Loucy (cell line): Measurements from ENCODE around the gene ABCB9.

ENCODE experiments used
- H2AFZ ChIP-seq: fragments of 200-600 bp; sonication (generic); 2 replicates; pipeline ENCODE4 v1.6.0; 2016; ENCODE audit warnings: antibody characterized with exemption, mild to moderate bottlenecking, low read length, moderate library complexity
- H3F3A ChIP-seq: fragments of 200-600 bp; 2 replicates; pipeline ENCODE4 v1.6.0; 2016; ENCODE audit warnings: antibody characterized with exemption, low read depth, mild to moderate bottlenecking
- H3K27me3 ChIP-seq: fragments of 200-600 bp; sonication (generic); 2 replicates; pipeline ENCODE4 v1.6.1; 2014; ENCODE audit warnings: low read length, mild to moderate bottlenecking; ENCODE audit not compliant: insufficient read depth, poor library complexity, severe bottlenecking
- H3K36me3 ChIP-seq: fragments of 200-600 bp; sonication (generic); 2 replicates; pipeline ENCODE4 v1.6.1; 2016; ENCODE audit warnings: low read length; ENCODE audit not compliant: insufficient read depth
- H3K4me1 ChIP-seq: fragments of 200-600 bp; sonication (generic); 2 replicates; pipeline ENCODE4 v1.5.1; 2014; ENCODE audit warnings: low read length, mild to moderate bottlenecking; ENCODE audit not compliant: insufficient read depth, poor library complexity, severe bottlenecking
- H3K4me2 ChIP-seq: fragments of 200-600 bp; sonication (generic); 2 replicates; pipeline ENCODE4 v1.6.0; 2014; ENCODE audit warnings: antibody characterized with exemption, low read length, low read depth, mild to moderate bottlenecking; ENCODE audit not compliant: poor library complexity, severe bottlenecking
- H3K4me3 ChIP-seq: fragments of 200-600 bp; sonication (generic); 2 replicates; pipeline ENCODE4 v1.5.1; 2014; ENCODE audit warnings: low read length, mild to moderate bottlenecking, mixed read lengths; ENCODE audit not compliant: poor library complexity, severe bottlenecking
- H3K79me2 ChIP-seq: fragments of 200-600 bp; sonication (generic); 2 replicates; pipeline ENCODE4 v1.6.1; 2014; ENCODE audit warnings: low read length; ENCODE audit not compliant: insufficient read depth
- H3K9ac ChIP-seq: fragments of 200-600 bp; sonication (generic); 2 replicates; pipeline ENCODE4 v1.6.0; 2014; ENCODE audit warnings: mild to moderate bottlenecking, low read depth, low read length, moderate library complexity; ENCODE audit not compliant: poor library complexity, severe bottlenecking
- H3K9me2 ChIP-seq: fragments of 200-600 bp; sonication (generic); replicated peaks from 2 replicates; pipeline ENCODE4 v1.6.1; 2016; ENCODE audit warnings: low read depth, low read length, mixed read lengths
- H3K9me3 ChIP-seq: fragments of 200-600 bp; sonication (generic); 2 replicates; pipeline ENCODE4 v1.6.1; 2014; ENCODE audit warnings: mild to moderate bottlenecking, antibody characterized with exemption, low read length, low read depth; ENCODE audit not compliant: insufficient read depth
- H4K20me1 ChIP-seq: fragments of 200-600 bp; sonication (generic); 2 replicates; pipeline ENCODE4 v1.6.0; 2014; ENCODE audit warnings: antibody characterized with exemption, low read length, mild to moderate bottlenecking; ENCODE audit not compliant: insufficient read depth, poor library complexity, severe bottlenecking
- EZH2phosphoT487 ChIP-seq: fragments of 200-600 bp; IDR thresholded peaks from 2 replicates; pipeline ENCODE4 v1.6.1; 2018; ENCODE audit warnings: antibody characterized with exemption, mild to moderate bottlenecking, moderate library complexity, borderline replicate concordance
- TF ChIP-seq, protein P1 (sequence below): fragments of 200-600 bp; sonication (generic); conservative IDR thresholded peaks from 2 replicates; pipeline ENCODE4 v1.5.1; 2014; ENCODE audit warnings: mild to moderate bottlenecking, antibody characterized with exemption, low read length

The ABCB9 gene

DNA sequence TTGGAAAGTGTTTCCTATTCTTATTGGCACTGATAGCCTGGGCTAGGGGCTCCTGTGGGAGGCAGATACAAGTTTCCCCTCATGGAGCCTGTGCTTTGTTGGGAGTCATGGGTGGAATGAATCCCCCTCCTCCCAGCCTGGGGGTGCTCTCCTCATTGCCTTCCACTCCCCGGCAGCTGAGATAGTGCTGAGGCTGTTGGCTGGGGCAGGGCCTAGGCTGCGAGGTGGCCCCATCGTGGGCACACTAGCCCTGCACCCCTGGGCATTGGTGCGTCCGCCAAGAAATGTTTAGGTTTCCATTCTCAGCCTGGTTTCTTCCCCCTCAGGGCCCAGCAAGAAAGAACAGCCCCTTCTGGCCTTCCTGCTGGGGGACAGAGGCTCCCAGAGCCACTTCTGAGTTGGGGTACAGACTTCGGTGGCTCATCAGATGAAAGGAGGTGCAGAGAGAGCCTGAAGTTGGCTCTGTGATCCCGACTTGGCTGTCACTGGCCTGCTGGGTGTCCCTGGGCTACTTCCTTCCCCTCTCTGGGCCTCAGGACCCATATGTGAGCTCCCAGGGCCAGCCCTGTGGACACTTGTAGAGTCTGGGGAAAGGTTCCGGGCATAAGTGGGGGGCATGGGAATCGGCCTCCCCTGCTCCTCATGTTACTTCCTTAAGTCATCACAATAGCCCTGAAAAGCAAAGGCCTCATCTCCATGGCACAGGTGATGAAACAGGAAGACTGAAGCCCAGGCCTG lies 11.6 kb upstream of the ABCB9 start:
- 0 out of 2 replicates have a peak, but pooled peaks cover 2% of the 10 kb centered on the region for H3K36me3 ChIP-seq
- H3F3A ChIP-seq = no peaks in the 10 kb centered on the region
- no peak for TF ChIP-seq EZH2phosphoT487
- TF ChIP-seq, protein P1, sequence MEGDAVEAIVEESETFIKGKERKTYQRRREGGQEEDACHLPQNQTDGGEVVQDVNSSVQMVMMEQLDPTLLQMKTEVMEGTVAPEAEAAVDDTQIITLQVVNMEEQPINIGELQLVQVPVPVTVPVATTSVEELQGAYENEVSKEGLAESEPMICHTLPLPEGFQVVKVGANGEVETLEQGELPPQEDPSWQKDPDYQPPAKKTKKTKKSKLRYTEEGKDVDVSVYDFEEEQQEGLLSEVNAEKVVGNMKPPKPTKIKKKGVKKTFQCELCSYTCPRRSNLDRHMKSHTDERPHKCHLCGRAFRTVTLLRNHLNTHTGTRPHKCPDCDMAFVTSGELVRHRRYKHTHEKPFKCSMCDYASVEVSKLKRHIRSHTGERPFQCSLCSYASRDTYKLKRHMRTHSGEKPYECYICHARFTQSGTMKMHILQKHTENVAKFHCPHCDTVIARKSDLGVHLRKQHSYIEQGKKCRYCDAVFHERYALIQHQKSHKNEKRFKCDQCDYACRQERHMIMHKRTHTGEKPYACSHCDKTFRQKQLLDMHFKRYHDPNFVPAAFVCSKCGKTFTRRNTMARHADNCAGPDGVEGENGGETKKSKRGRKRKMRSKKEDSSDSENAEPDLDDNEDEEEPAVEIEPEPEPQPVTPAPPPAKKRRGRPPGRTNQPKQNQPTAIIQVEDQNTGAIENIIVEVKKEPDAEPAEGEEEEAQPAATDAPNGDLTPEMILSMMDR = no peak
- no peaks in the 10 kb centered on the region for H3K9me2 ChIP-seq
- peak overlapping the region; percentile 96 for H3K4me2 ChIP-seq
- peaks cover 75% of the 10 kb centered on the region for H3K79me2 ChIP-seq
- H3K9me3 ChIP-seq = no peaks in the 10 kb centered on the region
- H4K20me1 ChIP-seq = peaks cover 22% of the 10 kb centered on the region
- no peak overlapping the region for H3K9ac ChIP-seq
- H2AFZ ChIP-seq = no peak overlapping the region
- peaks cover 25% of the 10 kb centered on the region for H3K4me1 ChIP-seq
- no peak overlapping the region for H3K4me3 ChIP-seq
- no peaks in the 10 kb centered on the region for H3K27me3 ChIP-seq

DNA sequence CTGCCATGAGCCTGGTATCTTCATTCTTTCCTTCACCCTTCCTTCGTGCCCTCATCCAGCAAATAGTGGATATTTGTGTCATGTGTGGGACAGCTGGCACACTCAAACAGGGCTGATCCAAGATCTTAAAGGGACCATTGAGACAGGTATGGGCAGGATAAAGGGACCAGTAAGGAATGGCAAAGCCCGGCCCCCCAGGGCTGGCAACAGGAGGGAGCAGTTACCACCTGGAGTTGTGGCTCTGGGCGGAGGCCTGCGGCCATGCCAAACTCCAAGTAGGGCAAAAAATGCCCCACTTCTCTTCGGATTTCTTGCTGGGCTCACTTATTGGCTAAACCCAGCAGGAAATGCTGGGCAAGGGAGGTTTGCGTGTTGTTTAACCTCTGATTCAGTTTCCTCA lies 10.9 kb upstream of the ABCB9 start:
- no peaks in the 10 kb centered on the region for H3K9me2 ChIP-seq
- no peaks in the 10 kb centered on the region for H3K36me3 ChIP-seq
- peaks cover 19% of the 10 kb centered on the region for H3K4me1 ChIP-seq
- peaks cover 16% of the 10 kb centered on the region for H4K20me1 ChIP-seq
- H3K9ac ChIP-seq = no peak overlapping the region
- no peaks in the 10 kb centered on the region for H3K9me3 ChIP-seq
- peak overlapping the region; percentile 96 for H3K4me2 ChIP-seq
- TF ChIP-seq, protein P1 = no peak
- TF ChIP-seq EZH2phosphoT487 = no peak
- peaks cover 68% of the 10 kb centered on the region for H3K79me2 ChIP-seq
- no peaks in the 10 kb centered on the region for H3K27me3 ChIP-seq
- peak overlapping the region; percentile 98 for H3K4me3 ChIP-seq
- no peaks in the 10 kb centered on the region for H3F3A ChIP-seq
- H2AFZ ChIP-seq = no peak overlapping the region

DNA sequence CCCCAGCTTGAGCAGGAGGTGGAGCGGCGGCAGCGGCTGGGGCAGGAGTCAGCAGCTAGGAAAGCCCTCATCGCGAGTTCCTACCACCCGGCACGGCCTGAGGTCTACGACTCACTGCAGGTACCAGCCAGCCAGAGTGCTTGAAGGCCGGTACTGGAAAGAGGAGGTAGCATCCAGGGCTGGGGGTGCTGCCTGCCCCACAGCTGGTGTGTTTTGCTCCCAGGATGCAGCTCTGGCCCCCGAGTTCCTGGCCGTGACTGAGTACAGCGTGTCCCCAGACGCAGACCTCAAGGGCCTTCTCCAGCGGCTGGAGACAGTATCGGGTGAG lies 10.3 kb upstream of the ABCB9 start:
- H3K9ac ChIP-seq = peak overlapping the region; percentile 99
- no peaks in the 10 kb centered on the region for H3K9me3 ChIP-seq
- peak overlapping the region; percentile 96 for H3K4me2 ChIP-seq
- no peaks in the 10 kb centered on the region for H3K27me3 ChIP-seq
- peaks cover 63% of the 10 kb centered on the region for H3K79me2 ChIP-seq
- H3K4me1 ChIP-seq = peaks cover 15% of the 10 kb centered on the region
- no peaks in the 10 kb centered on the region for H3F3A ChIP-seq
- H3K4me3 ChIP-seq = peak overlapping the region; percentile 98
- H4K20me1 ChIP-seq = peaks cover 11% of the 10 kb centered on the region
- H3K9me2 ChIP-seq = no peaks in the 10 kb centered on the region
- TF ChIP-seq, protein P1 = no peak
- TF ChIP-seq EZH2phosphoT487 = no peak
- no peaks in the 10 kb centered on the region for H3K36me3 ChIP-seq
- H2AFZ ChIP-seq = no peak overlapping the region
